Measurements from ENCODE around the gene PTPN6.

The PTPN6 gene

DNA sequence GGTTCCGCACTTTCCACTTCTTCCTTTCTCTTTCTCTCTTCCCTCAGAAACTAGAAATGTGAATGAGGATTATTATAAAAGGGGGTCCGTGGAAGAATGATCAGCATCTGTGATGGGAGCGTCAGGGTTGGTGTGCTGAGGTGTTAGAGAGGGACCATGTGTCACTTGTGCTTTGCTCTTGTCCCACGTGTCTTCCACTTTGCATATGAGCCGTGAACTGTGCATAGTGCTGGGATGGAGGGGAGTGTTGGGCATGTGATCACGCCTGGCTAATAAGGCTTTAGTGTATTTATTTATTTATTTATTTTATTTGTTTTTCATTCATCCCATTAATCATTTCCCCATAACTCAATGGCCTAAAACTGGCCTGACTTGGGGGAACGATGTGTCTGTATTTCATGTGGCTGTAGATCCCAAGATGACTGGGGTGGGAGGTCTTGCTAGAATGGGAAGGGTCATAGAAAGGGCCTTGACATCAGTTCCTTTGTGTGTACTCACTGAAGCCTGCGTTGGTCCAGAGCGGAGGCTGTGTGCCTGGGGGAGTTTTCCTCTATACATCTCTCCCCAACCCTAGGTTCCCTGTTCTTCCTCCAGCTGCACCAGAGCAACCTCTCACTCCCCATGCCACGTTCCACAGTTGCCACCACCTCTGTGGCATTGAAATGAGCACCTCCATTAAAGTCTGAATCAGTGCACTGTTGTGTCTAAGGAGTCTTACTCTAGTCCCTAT is 28.0 kb upstream of the PTPN6 start:
- no peak for DNase-seq (ENCODE audit: low spot score)

DNA sequence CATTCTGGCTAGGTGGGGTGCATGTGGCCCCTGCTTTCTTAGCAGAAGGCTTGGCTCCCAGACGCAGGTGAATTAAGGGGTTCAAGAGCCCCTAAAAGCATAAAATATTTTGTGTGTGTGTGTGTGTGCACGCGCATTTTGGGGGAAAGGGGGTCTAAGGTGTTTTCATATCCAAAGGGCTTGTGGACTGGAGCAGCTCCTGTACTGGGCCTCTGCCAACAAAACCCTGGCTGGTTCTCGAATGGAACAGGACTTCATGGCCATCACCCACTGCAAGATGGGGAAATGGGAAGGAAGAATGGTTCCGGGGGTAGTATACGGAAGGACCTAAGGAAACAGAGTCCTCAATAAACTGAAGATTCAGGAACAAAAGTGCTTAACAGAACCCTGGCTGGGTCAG is 27.3 kb upstream of the PTPN6 start:
- no peak for DNase-seq (ENCODE audit: low spot score)

DNA sequence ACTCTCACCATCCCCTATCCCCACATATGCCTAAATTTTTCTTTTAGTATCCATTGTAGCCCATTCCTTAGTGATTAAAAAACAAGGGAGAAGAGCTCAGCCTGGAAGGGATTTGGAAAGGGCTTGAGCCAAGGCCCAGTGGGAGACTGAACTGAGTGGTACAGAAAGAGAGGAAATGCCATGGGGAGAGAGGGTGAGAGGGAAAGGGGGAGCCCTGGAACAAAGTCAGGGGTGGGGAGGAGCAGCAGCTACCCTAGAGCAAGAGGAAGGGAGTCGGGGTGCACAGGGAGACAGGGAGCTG is 26.0 kb upstream of the PTPN6 start:
- no peak for DNase-seq (ENCODE audit: low spot score)

DNA sequence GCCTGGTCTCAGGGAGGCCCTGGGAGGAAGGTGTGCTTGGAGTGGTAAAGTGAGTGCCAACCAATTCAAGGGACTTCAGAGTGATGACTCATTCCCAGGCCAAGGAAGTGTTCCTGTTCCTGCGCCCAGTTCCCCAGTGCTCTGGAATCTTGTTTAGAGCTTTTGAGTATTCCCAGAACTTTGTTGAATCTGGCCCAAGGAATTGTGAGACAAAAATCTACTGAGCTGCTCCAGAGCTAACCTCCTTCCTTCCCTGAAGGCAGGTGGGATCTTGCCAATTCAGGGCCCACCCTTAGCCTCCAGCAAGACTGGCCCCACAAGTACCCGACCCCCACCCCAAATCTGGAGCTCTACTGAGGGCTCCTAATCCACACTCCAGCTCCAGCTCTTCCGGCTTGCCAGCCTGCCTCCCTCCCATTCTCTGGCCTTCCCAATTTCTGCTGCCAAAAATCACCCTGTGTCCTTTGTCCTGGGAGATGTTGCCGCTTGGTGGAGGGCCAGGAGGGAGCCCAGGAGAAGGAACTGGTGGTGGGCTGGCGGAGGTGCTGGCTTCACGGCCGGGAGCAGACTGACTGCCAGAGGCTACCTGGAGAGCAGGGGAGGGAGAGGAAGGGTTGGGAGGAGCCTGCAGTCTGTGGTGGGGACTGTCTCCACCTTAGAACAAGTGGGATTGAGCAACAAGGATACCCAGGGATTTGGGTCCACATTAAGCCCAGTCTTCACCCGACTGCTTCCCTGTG is 25.4 kb upstream of the PTPN6 start:
- no peak for DNase-seq (ENCODE audit: low spot score)

DNA sequence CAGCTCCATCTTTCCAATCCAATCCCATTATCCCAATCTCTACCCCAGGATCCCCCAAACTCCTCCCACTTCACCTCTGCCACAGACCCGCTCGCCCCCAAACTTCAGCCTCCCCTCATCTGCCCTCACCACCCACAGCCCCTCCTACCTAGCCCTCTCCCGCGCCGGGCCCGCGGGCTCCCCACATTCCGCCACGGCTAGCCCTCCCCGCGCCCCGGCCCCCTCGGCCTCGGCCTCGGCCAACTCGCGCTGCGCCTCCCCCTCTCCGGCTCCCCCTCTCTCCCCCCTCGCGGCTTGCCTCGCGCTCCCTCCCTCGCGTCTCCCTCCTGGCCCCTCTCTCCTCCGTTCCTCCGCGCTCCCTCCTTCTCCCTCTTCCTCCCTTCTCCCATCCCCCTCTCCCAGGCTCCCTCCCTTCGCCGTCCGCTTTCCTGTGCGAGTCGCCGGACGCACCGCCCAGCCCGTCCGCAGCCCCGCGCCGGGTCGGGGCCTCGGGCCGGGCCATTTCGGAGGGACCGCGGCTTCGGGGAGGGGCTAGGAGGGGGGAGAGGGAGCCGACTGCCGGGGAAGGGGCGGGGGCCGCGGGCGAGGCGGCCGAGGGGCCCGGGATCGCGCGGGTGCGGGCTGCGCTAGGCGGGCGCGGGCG is 23.7 kb upstream of the PTPN6 start, which contains the start of gene ATN1:
Gene ATN1 (plus strand): TSS at position 581 of the 643 bp plus-strand sequence. CDS start 6,043 bp downstream, outside the sequence.
- DNase-seq (ENCODE audit: low spot score), result no peak

DNA sequence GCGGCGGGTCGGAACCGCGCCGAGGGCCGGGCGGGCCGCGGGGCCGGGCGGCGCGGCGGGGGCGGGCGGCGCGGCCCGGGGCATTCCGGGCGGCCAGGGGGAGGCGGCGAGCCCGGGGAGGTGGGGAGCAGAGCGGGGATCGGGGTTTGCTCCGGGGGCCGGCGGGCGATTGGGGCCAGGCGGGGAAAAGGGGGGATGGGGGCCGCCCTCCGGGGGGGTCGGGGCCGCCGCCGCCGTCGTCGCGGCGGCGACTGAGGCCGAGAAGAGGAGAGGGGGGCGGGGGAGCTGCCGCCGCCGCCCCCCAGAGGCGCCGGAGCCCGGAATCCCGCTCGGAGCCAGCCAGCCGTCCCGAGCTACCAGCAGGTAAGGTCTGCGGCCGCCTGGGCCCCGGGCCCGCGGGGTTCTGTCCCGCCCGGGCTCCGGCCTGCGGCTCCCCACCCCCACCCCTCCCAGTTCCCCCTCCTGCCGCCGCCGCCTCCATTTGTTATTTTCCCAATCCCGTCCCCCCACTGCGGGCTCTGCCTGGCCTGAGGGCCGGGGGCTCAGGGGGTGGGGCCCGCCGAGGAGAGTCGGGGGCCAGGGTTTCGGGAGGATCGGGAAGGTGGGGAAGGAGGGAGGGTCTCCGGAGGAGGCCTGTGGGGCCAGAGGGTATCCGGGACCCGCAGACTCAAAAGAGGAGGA is 23.0 kb upstream of the PTPN6 start:
- DNase-seq (ENCODE audit: low spot score), result no peak

DNA sequence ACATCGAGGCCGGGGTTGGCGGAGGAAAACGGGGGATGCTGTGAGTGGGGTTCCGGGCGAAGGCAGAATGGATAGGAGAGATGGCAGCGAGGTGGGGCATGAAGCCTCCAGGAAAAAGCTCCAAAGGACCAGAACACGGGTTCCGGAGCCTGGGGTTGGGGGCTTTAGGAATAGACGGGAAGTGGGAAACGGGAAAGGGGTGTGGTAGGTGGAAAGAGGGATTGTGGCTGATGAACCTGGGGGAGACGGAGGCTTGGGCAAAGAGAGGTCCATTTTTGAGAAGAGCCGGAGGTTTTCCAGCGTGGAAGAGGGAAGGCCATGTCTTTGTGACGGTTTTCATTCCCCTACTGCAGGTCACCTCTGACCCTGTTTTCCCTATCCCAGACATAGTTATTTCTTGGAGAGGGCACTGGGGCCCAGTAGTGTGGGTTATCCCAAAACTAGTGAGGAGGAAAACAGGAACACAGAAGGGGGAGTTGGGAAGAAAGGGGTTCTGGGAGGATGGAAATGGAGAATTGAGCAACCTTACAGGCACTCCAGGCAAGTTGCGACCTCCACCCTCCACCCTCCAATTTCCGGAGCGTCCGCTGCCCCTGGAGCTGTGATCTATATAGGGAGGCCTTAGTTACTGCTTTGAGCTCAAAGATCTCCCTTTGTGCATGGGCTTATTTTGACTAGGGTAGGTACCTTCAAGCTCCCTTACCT is 22.3 kb upstream of the PTPN6 start:
- DNase-seq (ENCODE audit: low spot score), result no peak

DNA sequence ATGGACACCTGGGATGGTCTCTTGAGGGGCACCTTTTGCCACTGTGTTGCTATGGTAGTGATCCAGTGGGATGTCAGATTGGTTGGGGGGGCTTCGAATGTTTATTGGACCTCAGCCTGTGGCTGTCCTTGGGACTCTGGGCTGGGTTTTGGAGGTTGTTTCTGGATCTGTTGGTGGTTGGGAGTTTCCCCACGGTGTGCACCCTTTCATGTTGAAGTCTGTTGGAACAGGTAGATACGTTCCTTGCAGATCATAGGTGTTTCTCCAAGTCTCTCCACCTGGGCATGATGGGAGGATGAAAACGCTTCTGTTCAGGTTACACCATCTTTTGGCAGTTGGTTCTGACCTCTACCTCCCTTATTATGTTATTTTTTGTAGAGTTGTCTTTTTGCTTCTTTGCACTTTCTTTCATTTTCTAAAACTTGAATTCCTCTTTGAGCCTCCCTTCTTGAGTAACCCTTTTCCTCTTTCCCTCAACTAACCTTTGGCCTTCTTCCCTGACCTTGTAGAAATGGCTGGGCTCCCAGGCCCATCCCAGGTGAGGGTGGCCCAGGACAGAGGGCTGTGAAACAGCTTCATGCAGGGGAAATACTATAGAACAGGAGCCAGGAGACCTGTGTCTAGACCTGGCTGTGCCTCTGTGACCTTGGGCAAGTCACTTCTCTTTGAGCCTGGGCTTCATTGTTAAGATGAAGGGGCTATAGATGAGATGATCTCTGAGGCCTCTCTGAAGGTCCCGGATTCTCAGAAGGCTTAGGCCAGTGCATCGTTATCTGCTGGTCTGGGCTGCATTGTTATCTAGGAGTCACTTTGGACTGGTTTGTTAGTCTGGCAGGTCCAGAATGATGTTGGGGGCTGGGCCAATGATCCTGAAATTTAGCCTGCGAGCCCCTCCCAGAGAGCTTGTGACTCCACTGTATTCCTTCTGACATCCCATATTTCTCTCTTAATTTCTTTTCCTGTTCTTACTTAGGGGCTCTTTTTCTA is 21.4 kb upstream of the PTPN6 start:
- DNase-seq (ENCODE audit: low spot score), result no peak

DNA sequence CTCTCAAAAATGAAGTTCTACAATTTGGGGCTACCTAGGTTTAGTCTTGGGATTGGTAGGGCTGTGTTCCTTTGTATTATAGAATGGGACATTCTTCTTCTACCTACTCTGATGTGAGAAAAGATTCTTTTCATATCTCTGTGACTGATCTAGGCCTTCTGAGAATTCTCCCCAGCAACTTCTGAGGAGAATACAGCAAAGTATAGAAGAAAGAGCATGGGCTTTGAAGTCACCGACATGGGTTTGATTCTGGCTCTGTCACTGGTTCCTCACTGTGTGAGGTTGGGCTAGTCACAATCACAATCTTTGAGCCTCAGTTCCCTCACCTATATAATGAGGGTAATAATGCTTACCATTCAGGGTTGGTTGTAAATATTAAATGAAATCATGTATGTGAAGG is 18.4 kb upstream of the PTPN6 start:
- DNase-seq (ENCODE audit: low spot score), result no peak

DNA sequence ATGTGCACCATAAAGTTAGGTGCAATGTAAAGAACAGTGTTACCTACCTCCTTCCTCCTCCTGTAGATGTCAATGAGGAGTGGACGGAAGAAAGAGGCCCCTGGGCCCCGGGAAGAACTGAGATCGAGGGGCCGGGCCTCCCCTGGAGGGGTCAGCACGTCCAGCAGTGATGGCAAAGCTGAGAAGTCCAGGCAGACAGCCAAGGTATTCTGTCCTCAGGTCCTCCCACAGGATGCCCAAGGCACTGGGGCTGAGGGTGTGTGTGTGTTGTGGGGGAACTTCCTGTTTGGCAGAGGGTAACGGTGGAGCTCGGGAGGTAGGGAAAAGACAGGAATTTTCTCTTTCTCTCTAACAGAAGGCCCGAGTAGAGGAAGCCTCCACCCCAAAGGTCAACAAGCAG is 17.0 kb upstream of the PTPN6 start:
- DNase-seq (ENCODE audit: low spot score), result no peak

DNA sequence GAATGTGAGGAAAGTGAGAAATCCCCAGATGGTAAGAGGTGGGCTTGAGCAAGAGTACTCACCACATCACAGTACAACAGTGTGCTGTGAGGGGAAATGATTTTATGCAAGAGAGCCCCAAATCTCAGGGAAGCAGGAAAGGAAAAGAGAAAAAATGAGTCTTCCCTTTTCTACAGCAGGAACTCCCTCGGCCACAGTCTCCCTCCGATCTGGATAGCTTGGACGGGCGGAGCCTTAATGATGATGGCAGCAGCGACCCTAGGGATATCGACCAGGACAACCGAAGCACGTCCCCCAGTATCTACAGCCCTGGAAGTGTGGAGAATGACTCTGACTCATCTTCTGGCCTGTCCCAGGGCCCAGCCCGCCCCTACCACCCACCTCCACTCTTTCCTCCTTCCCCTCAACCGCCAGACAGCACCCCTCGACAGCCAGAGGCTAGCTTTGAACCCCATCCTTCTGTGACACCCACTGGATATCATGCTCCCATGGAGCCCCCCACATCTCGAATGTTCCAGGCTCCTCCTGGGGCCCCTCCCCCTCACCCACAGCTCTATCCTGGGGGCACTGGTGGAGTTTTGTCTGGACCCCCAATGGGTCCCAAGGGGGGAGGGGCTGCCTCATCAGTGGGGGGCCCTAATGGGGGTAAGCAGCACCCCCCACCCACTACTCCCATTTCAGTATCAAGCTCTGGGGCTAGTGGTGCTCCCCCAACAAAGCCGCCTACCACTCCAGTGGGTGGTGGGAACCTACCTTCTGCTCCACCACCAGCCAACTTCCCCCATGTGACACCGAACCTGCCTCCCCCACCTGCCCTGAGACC is 15.6 kb upstream of the PTPN6 start:
- DNase-seq (ENCODE audit: low spot score), result no peak

DNA sequence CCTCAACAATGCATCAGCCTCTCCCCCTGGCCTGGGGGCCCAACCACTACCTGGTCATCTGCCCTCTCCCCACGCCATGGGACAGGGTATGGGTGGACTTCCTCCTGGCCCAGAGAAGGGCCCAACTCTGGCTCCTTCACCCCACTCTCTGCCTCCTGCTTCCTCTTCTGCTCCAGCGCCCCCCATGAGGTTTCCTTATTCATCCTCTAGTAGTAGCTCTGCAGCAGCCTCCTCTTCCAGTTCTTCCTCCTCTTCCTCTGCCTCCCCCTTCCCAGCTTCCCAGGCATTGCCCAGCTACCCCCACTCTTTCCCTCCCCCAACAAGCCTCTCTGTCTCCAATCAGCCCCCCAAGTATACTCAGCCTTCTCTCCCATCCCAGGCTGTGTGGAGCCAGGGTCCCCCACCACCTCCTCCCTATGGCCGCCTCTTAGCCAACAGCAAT is 14.9 kb upstream of the PTPN6 start:
- DNase-seq (ENCODE audit: low spot score), result no peak

DNA sequence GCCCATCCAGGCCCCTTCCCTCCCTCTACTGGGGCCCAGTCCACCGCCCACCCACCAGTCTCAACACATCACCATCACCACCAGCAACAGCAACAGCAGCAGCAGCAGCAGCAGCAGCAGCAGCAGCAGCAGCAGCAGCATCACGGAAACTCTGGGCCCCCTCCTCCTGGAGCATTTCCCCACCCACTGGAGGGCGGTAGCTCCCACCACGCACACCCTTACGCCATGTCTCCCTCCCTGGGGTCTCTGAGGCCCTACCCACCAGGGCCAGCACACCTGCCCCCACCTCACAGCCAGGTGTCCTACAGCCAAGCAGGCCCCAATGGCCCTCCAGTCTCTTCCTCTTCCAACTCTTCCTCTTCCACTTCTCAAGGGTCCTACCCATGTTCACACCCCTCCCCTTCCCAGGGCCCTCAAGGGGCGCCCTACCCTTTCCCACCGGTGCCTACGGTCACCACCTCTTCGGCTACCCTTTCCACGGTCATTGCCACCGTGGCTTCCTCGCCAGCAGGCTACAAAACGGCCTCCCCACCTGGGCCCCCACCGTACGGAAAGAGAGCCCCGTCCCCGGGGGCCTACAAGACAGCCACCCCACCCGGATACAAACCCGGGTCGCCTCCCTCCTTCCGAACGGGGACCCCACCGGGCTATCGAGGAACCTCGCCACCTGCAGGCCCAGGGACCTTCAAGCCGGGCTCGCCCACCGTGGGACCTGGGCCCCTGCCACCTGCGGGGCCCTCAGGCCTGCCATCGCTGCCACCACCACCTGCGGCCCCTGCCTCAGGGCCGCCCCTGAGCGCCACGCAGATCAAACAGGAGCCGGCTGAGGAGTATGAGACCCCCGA is 14.3 kb upstream of the PTPN6 start:
- DNase-seq (ENCODE audit: low spot score), result no peak

DNA sequence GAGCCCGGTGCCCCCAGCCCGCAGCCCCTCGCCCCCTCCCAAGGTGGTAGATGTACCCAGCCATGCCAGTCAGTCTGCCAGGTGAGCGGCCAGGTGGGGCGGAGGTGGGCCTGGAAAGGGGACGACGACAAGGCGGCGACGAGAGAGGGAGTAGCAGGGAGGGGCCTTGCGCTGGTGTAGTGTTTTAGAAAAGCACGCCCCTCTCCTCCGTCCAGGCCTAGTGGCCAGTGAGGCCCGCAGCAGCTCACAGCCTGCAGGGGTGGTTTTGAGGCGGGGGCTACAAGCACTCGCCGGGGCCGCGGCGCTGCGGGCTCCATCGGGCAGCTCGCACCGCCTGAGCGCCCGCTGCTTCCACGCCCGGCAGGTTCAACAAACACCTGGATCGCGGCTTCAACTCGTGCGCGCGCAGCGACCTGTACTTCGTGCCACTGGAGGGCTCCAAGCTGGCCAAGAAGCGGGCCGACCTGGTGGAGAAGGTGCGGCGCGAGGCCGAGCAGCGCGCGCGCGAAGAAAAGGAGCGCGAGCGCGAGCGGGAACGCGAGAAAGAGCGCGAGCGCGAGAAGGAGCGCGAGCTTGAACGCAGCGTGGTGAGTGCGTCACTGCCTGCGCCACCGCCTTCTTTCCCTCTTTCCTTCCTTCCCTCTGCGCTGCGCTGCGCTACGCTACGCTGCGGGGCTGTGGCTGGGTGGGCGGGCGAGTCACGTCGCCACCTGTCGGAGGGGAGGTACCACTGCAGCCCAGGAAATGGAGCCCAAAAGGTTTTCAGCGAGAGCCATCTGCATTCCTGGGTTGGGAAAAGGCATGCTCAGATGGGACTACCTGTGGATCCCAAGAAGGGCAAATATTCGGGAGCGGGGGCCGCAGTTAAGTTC is 13.4 kb upstream of the PTPN6 start:
- peak; percentile 95 for DNase-seq (ENCODE audit: low spot score)

DNA sequence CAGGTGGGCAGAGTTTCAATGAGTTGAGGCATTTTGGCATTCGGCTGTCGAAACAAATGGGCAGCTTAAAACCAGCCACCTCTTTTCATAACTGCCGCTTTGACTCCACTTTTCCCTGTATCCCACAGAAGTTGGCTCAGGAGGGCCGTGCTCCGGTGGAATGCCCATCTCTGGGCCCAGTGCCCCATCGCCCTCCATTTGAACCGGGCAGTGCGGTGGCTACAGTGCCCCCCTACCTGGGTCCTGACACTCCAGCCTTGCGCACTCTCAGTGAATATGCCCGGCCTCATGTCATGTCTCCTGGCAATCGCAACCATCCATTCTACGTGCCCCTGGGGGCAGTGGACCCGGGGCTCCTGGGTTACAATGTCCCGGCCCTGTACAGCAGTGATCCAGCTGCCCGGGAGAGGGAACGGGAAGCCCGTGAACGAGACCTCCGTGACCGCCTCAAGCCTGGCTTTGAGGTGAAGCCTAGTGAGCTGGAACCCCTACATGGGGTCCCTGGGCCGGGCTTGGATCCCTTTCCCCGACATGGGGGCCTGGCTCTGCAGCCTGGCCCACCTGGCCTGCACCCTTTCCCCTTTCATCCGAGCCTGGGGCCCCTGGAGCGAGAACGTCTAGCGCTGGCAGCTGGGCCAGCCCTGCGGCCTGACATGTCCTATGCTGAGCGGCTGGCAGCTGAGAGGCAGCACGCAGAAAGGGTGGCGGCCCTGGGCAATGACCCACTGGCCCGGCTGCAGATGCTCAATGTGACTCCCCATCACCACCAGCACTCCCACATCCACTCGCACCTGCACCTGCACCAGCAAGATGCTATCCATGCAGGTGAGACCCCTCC is 12.6 kb upstream of the PTPN6 start:
- DNase-seq (ENCODE audit: low spot score), result no peak

DNA sequence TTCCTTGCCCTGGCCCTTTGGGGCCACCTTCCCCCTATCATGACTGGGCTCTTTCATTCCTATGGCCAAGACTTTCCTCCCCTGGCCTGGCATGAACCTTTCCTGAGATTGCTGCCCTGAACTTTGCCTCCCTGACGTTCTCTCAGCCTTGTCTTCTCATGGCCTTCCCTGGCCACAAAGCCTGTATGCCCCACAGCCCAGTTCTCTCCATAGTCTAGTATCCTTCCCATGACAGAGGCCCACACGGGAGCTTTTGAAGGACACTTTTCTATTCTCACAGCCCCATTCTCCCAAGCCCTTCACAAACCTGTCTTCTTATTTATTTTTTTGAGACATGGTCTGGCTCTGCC is 12.0 kb upstream of the PTPN6 start:
- DNase-seq (ENCODE audit: low spot score), result no peak

DNA sequence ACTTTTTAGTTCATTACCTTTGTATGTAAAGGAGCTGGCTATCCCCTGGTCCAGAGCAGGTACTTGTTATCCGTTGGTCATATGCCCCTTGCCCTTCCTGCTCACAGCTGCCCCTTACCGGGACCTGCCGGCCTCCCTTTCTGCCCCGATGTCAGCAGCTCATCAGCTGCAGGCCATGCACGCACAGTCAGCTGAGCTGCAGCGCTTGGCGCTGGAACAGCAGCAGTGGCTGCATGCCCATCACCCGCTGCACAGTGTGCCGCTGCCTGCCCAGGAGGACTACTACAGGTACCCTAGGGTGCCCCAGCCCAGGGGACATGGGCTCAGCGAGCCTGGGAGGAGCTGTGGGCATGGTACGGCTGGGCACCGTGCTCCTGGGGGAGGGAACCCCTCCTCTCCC is 9.9 kb upstream of the PTPN6 start:
- no peak for DNase-seq (ENCODE audit: low spot score)
